Adrenal gland (tissue), 12 donors: ENCODE results near the gene APOBEC3A. TPM values are rescaled to one million over a fixed set of nuclear protein-coding genes. Genes with fewer than 3 reads are reported as not detected.

Experiments used
- DNase-seq, 7 donors: peaks; one replicate each; pipeline ENCODE4 v3.0.0-alpha.2; 2019 to 2020
- H3K27ac ChIP-seq, 5 donors: fragments of 200-600 bp; sonication (generic) in 4 of 5; 1 replicate in 3 of 5; 2 replicates in 2 of 5; pipeline versions ENCODE4 v1.5.1 to v1.8.0; 2016 to 2020; ENCODE audit warnings: mild to moderate bottlenecking in 1 of 5
- H3K27me3 ChIP-seq: fragments of 200-600 bp; 2 replicates; pipeline ENCODE4 v1.8.0; 2021
- H3K36me3 ChIP-seq, 2 donors: fragments of 200-600 bp; replicated peaks in 1 of 2; 1 replicate in 1 of 2; 2 replicates in 1 of 2; pipeline versions ENCODE4 v1.5.1 to v1.8.0; 2018 to 2022
- H3K4me1 ChIP-seq, 2 donors: fragments of 200-600 bp; replicated peaks in 1 of 2; 1 replicate in 1 of 2; 2 replicates in 1 of 2; pipeline versions ENCODE4 v1.5.1 to v1.8.0; 2018 to 2021
- H3K4me3 ChIP-seq, 4 donors: fragments of 200-600 bp; sonication (generic) in 3 of 4; one replicate each; pipeline ENCODE4 v1.5.1; 2016 to 2018
- H3K9me3 ChIP-seq, 3 donors: fragments of 200-600 bp; sonication (generic) in 1 of 3; replicated peaks in 1 of 3; 1 replicate in 2 of 3; 2 replicates in 1 of 3; pipeline versions ENCODE4 v1.5.1 to v1.8.0; 2016 to 2021
- CTCF ChIP-seq, 6 experiments: fragments of 450-650 bp in 4 of 6; fragments of 200-600 bp in 2 of 6; sonication (generic) in 1 of 6; IDR thresholded peaks; 1 replicate in 5 of 6; 2 replicates in 1 of 6; pipeline versions ENCODE4 v1.5.1 to v1.8.0; 2016 to 2021; ENCODE audit warnings: antibody characterized with exemption in 6 of 6, mild to moderate bottlenecking in 2 of 6, moderate library complexity in 1 of 6
- POLR2A ChIP-seq, 2 donors: fragments of 450-650 bp; IDR thresholded peaks; one replicate each; pipeline ENCODE4 v1.6.1; 2017; ENCODE audit warnings: antibody characterized with exemption in 2 of 2, mild to moderate bottlenecking in 2 of 2, moderate library complexity in 1 of 2
- WGBS, 4 donors: extraction: QIAGEN DNeasy Blood & Tissue Kit in 2 of 4; methylation state at CpG; one replicate each; pipeline versions ENCODE4 v1.1.5 to v1.1.7; 2013 to 2017; 5-methylcytosine and 5-hydroxymethylcytosine counted together
- intact Hi-C, 2 donors: fragments of 100-400 bp; cut with DNase I; formaldehyde crosslinking; loops; one replicate each; pipeline versions ENCODE4 v1.14.1 to v1.15.0; 2022 to 2023
- polyA plus RNA-seq, 3 donors: library from polyadenylated mRNA; stranded (reverse); fragments of 200-250 nt in 2 of 3; fragments of 350-450 nt in 1 of 3; fragmentation: Illumina TruSeq in 1 of 3; extraction: RNeasy Lipid Tissue Mini Kit (QIAGEN cat#74804) in 1 of 3; gene quantifications; one replicate each; pipeline ENCODE4 v1.2.3, GENCODE V29; 2013 to 2014
- total RNA-seq, 9 donors: library from RNA; depleted of rRNA in 4 of 9; stranded (reverse); fragments of >200 nt in 4 of 9; fragments of 120-200 nt in 1 of 9; fragmentation: NEBNext Ultra II Directional in 1 of 9; extraction: Animal tissue kit (Norgen Biotek cat#: 25700) in 1 of 9; gene quantifications; one replicate each; pipeline versions ENCODE4 v1.1.0 to v1.2.4, GENCODE V29; 2013 to 2023
- donor health status: healthy with polysubstance abuse.
- donor health status: Bipolar disorder and iron deficiency.
- donor health status: DM: yes; HTN: yes; CAD: no.
- donor health status: DM: no; HTN: no; CAD: no.
- donor health status: DM: no; HTN: no; CAD: no.
- donor health status: DM: yes; HTN: yes; CAD: no.

APOBEC3A gene
- total and polyA plus RNA-seq, 12 donors: 0.27 to 0.95 (median 0.48) TPM; not detected in 4

DNA sequence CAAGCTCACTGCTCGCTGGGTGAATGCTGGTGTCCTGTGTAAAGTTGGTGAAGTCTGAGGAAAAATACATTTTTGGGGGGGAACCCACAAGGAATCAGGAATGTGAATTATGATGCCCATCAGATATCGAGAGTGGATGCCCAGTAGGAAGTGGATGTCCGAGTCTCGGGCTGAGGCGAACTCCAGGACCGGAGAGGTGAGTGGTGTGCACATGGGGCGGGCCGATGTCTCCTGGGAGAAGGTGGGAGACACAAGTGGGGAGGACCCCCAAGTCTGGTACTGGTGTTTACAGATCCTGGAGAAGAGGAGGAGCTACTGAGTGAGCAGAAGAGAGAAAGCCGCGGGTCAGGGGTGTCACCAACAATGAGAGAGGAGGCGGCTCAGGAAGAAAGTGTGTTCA lies 19.2 kb upstream of the APOBEC3A start:
- no peaks in the 10 kb centered on the region for H3K9me3 ChIP-seq
- DNase-seq: no peak
- 81 to 88% (median 87%) methylated on average over 11 of the region's 11 CpGs for WGBS, 4 donors
- H3K27me3 ChIP-seq: no peaks in the 10 kb centered on the region
- H3K27ac ChIP-seq: no peak overlapping the region
- H3K4me3 ChIP-seq: no peak overlapping the region
- H3K36me3 ChIP-seq: no peaks in the 10 kb centered on the region
- no peaks in the 10 kb centered on the region for H3K4me1 ChIP-seq
- TF ChIP-seq CTCF (IDR thresholded peaks at IDR 0.05): no peak
- no peak for TF ChIP-seq POLR2A (IDR thresholded peaks at IDR 0.05)
- intact Hi-C loops: no loop called here

DNA sequence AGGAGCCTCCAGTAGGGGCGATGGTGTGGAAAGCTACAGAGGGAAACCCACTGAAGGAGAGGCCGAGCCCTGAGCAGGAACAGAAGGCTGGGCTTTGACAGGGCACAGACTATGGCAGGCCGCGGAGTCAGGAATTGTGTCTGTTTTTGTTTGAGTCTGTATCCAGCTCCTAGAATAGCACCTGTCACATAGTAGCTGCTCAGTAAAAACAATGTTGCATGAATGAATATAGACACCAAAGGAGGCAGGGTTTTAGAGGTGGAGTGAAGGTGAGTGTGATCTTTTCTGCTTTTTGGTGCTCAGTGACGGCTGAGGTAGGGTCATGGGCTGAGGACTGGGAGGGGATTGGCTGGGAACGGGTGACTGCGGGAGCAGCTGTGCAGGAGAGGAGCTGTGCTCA lies 18.5 kb upstream of the APOBEC3A start:
- intact Hi-C loops: no loop called here
- no peaks in the 10 kb centered on the region for H3K9me3 ChIP-seq

GRCh38 chr22:38940811-38941384 lies 16.5 kb upstream of the APOBEC3A start:
- no peaks in the 10 kb centered on the region for H3K27me3 ChIP-seq

More for the DNA sequence above, 18.5 kb upstream of the APOBEC3A start:
- H3K4me3 ChIP-seq: no peak overlapping the region
- DNase-seq: no peak
- H3K27me3 ChIP-seq: no peaks in the 10 kb centered on the region
- no peaks in the 10 kb centered on the region for H3K4me1 ChIP-seq
- no peaks in the 10 kb centered on the region for H3K36me3 ChIP-seq
- no peak overlapping the region for H3K27ac ChIP-seq
- TF ChIP-seq POLR2A (IDR thresholded peaks at IDR 0.05) (no peak), CTCF (IDR thresholded peaks at IDR 0.05) (no peak)
- 73 to 84% (median 78%) methylated on average over 6 to 7 of the region's 7 CpGs for WGBS, 4 donors

GRCh38 chr22:38941488-38941987 lies 15.9 kb upstream of the APOBEC3A start:
- peak overlapping the region in 1 of 5 donors; percentile 17 for H3K27ac ChIP-seq
- no peak overlapping the region for H3K4me3 ChIP-seq
- no peaks in the 10 kb centered on the region for H3K27me3 ChIP-seq
- intact Hi-C loops: no loop called here
- DNase-seq: peak in 2 of 7 donors; percentile 23 to 28
- H3K9me3 ChIP-seq: no peaks in the 10 kb centered on the region
- TF ChIP-seq CTCF (IDR thresholded peaks at IDR 0.05) (no peak), POLR2A (IDR thresholded peaks at IDR 0.05) (no peak)
- no peaks in the 10 kb centered on the region for H3K4me1 ChIP-seq
- no peaks in the 10 kb centered on the region for H3K36me3 ChIP-seq
- 63 to 73% (median 70%) methylated on average over 13 of the region's 13 CpGs for WGBS, 4 donors

More at GRCh38 chr22:38940811-38941384, 16.5 kb upstream of the APOBEC3A start:
- no peak for TF ChIP-seq CTCF (IDR thresholded peaks at IDR 0.05)
- no peak for TF ChIP-seq POLR2A (IDR thresholded peaks at IDR 0.05)
- WGBS, 4 donors: 89 to 100% (median 90%) methylated on average over 5 to 6 of the region's 6 CpGs
- H3K27ac ChIP-seq: no peak overlapping the region
- no peak for DNase-seq
- H3K36me3 ChIP-seq: no peaks in the 10 kb centered on the region
- H3K9me3 ChIP-seq: no peaks in the 10 kb centered on the region
- H3K4me1 ChIP-seq: no peaks in the 10 kb centered on the region
- H3K4me3 ChIP-seq: no peak overlapping the region
- intact Hi-C loops: no loop called here
